Esophagus (tissue), 2 donors: Measurements from ENCODE around the gene BAIAP2L1. TPM values are rescaled to one million over a fixed set of nuclear protein-coding genes. Genes with fewer than 3 reads are reported as not detected.

Experiments
- H3K27ac ChIP-seq, 2 donors: one replicate each; pipeline ENCODE4 v1.5.1; 2013; ENCODE audit warnings: low read depth in 2 of 2, mild to moderate bottlenecking in 2 of 2, inconsistent platforms in 1 of 2, low read length in 1 of 2, moderate library complexity in 1 of 2
- H3K27me3 ChIP-seq, 2 donors: one replicate each; pipeline ENCODE4 v1.6.1; 2013; ENCODE audit warnings: low read length in 2 of 2, control low read depth in 1 of 2, mild to moderate bottlenecking in 1 of 2; ENCODE audit not compliant: insufficient read depth in 2 of 2, control insufficient read depth in 1 of 2
- H3K36me3 ChIP-seq, 2 donors: one replicate each; pipeline ENCODE4 v1.6.1; 2013; ENCODE audit warnings: low read length in 1 of 2; ENCODE audit not compliant: control insufficient read depth in 2 of 2, insufficient read depth in 2 of 2
- H3K4me1 ChIP-seq, 2 donors: one replicate each; pipeline ENCODE4 v1.6.1; 2013; ENCODE audit warnings: low read length in 1 of 2; ENCODE audit not compliant: control insufficient read depth in 2 of 2, insufficient read depth in 2 of 2
- H3K4me3 ChIP-seq, 2 donors: one replicate each; pipeline ENCODE4 v1.5.1; 2013; ENCODE audit warnings: low read length in 2 of 2, mild to moderate bottlenecking in 2 of 2, low read depth in 1 of 2, moderate library complexity in 1 of 2
- H3K9me3 ChIP-seq, 2 donors: one replicate each; pipeline ENCODE4 v1.6.1; 2013; ENCODE audit warnings: mild to moderate bottlenecking in 2 of 2, low read depth in 1 of 2, low read length in 1 of 2, moderate library complexity in 1 of 2; ENCODE audit not compliant: control insufficient read depth in 2 of 2, insufficient read depth in 1 of 2
- WGBS, 2 donors: extraction: QIAGEN DNeasy Blood & Tissue Kit; methylation state at CpG; one replicate each; pipeline ENCODE4 v1.1.7; 2013; 5-methylcytosine and 5-hydroxymethylcytosine counted together
- polyA plus RNA-seq, 2 donors: library from polyadenylated mRNA; stranded (reverse); fragments of 200-250 nt; gene quantifications; one replicate each; pipeline ENCODE4 v1.2.3, GENCODE V29; 2013
- donor health status: healthy with polysubstance abuse.
- donor health status: Bipolar disorder and iron deficiency.

Gene BAIAP2L1
- polyA plus RNA-seq, 2 donors, result 20.0 to 23.1 TPM

DNA sequence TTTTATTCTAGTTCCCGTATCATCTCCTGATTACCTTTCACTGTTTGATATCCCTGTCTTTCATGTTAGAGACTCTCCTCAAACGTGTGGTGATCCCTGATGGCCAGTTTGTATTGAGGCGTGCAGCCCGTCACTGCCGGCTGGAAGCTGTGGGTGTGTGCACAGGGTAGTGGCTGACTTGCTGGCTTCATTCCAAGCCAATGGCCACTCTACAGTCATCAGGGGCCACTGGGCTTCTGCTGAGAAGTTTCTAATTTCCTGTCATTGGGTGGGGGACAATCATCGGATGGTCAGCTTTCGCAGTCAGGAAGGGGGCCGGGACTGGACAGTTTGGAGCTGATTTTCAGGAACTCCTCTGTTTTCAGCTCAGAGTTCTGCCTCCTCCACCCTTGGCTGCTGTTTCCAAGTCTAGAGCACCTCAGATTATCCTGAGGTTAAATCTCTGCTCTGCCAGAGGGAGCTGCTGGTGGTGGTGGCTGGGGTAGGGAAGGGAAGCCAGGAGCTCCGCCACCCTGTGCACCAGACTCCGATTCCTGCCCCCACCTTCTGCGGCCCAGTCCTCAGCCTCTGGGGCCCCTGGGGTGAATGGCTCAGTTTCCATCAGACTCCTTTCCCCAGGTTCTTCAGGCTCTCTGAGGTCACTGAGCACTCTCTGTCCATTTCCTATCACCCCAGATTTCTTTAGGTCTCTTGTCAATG lies 34.9 kb downstream of the BAIAP2L1 start:
- Histone ChIP-seq H3K4me1 (no peaks in the 10 kb centered on the region), H3K27me3 (no peaks in the 10 kb centered on the region), H3K9me3 (no peaks in the 10 kb centered on the region), H3K4me3 (no peak overlapping the region), H3K36me3 (no peaks in the 10 kb centered on the region), H3K27ac (peak overlapping the region in 1 of 2 donors; percentile 10)
- 77 to 78% methylated on average over 11 of the region's 11 CpGs for WGBS, 2 donors

DNA sequence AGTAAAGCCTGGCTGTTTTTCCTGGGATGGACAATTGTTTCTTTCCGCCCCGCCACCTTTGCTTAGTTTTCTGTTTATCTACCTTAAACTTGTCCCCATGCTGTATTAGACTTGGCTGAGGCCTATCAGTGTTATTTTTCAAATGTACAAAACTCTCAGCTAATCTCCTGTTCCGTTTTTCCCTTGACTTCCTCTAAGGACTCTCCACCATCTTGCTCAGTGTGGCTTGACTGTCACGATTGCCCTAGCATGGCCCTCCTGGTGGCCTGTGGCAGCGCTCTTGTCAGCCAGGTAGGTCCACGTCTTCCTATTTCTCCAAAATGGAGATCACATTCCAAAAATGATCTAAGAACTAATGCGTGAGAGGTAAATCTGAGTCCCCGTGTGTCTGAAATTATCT lies 36.7 kb downstream of the BAIAP2L1 start:
- H3K4me1 ChIP-seq, result no peaks in the 10 kb centered on the region
- H3K27ac ChIP-seq, result no peak overlapping the region
- no peaks in the 10 kb centered on the region for H3K9me3 ChIP-seq
- no peaks in the 10 kb centered on the region for H3K36me3 ChIP-seq
- no peaks in the 10 kb centered on the region for H3K27me3 ChIP-seq
- 91 to 93% methylated on average over 8 of the region's 8 CpGs for WGBS, 2 donors
- no peak overlapping the region for H3K4me3 ChIP-seq

DNA sequence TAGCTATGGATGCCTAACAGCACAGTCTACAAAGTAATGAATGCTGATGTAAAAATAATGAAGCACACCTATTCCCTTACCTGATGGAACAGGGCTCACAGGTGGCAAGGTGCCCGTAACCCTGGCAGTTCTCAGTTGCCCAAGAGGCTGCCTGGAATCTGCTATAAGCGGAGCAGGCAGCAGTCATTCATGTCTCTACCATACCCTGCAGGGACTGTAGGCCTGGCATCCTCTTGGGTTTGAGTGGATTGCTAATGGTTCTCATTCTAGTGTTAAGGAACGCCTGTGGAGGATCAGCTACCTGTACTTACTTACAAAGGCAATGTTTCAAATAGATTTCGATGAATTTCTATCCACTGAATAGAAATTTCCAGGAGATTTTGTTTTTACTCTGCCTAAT lies 38.4 kb downstream of the BAIAP2L1 start:
- WGBS, 2 donors, result 56 to 72% methylated on average over 4 of the region's 4 CpGs
- H3K4me3 ChIP-seq, result no peak overlapping the region
- H3K27me3 ChIP-seq, result no peaks in the 10 kb centered on the region

DNA sequence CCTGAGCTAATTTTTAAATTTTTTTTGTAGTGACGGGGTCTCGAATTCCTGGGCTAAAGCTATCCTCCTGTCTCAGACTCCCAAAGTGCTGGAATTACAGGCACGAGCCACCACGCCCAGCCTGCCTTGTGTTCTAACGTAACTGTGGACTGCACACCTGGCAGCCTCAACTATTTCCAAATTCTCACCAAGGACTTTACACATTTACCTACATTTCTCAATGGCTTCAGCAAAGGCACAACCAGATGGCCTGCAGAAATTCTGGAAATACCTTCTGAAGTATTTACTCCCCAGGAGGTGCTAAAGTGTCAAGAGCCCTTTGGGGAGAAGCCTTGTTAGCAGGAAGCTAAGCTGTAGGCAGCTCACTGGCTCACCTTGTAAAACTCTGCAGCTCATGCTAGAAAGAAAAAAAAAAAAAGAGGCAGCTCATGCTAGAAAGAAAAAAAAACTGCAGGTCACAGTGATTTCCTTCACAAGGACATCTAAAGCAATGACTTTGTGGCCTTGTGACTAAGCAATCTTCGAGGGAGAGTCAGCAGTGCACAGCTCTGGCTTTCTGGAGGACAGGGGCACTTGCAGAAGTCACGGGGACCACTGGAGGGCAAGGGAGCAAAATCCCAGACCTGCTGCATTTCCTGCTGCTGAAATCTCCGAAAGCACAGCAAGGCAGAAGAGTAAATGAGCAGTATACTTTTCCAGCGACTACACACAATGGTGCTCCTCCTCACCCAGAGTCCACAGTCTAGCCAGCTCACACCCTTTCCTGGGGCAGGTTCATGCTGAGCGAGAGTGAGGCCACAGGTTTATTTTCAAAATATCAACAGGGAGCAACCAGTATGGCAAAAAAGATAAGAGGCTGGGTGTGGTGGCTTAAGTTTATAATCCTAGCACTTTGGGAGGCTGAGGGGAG lies 40.4 kb downstream of the BAIAP2L1 start:
- Histone ChIP-seq H3K27me3 (no peaks in the 10 kb centered on the region), H3K36me3 (no peaks in the 10 kb centered on the region), H3K4me1 (no peaks in the 10 kb centered on the region), H3K4me3 (no peak overlapping the region), H3K27ac (peak overlapping the region; percentile 66 to 73), H3K9me3 (no peaks in the 10 kb centered on the region)
- WGBS, 2 donors, result 58 to 66% methylated on average over 10 of the region's 10 CpGs

More for the DNA sequence above, 38.4 kb downstream of the BAIAP2L1 start:
- Histone ChIP-seq H3K4me1 (no peaks in the 10 kb centered on the region), H3K9me3 (no peaks in the 10 kb centered on the region), H3K36me3 (no peaks in the 10 kb centered on the region), H3K27ac (peak overlapping the region in 1 of 2 donors; percentile 18)

DNA sequence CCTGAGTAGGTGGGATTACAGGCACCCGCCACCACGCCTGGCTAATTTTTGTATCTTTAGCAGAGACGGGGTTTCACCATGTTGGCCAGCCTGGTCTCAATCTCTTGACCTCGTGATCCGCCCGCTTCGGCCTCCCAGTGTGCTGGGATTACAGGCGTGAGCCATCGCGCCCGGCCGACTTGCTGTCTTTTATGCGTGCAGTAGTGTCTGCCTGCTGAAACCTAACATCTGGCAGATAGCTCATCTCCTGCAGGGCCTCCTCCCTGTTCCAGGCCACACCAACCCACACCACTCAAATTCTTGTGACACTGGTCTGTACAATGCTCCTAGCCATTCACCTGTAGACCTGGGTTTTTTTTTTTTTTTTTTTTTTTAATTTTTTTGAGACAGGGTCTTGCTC lies 41.5 kb downstream of the BAIAP2L1 start:
- H3K4me3 ChIP-seq, result no peak overlapping the region
- no peaks in the 10 kb centered on the region for H3K9me3 ChIP-seq
- H3K27ac ChIP-seq, result no peak overlapping the region
- peaks cover 0 to 6% of the 10 kb centered on the region in 2 donors for H3K4me1 ChIP-seq
- H3K36me3 ChIP-seq, result no peaks in the 10 kb centered on the region
- 94 to 95% methylated on average over 13 of the region's 13 CpGs for WGBS, 2 donors
- no peaks in the 10 kb centered on the region for H3K27me3 ChIP-seq

DNA sequence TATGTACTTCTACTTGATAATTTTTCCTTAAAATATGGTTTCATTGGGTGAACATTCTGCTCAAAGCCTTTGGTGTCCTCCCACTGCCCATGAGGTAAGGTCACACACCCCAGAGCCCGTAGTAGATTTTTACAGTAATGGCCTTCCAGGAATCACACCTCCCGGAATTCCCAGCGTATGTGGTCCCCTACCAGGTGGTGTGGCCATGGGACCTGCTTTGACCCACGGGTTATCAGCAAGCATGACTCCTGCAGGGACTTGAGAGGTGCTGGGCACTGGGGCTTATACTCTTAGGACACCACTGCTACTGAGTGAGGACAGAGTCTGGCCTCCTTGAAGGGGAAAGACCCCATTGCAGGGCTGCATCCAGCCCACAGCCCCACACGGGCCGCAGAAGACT lies 42.2 kb downstream of the BAIAP2L1 start:
- Histone ChIP-seq H3K27ac (no peak overlapping the region), H3K4me1 (peaks cover 0 to 6% of the 10 kb centered on the region in 2 donors), H3K9me3 (no peaks in the 10 kb centered on the region), H3K36me3 (no peaks in the 10 kb centered on the region), H3K4me3 (no peak overlapping the region), H3K27me3 (no peaks in the 10 kb centered on the region)
- WGBS, 2 donors, result 93 to 94% methylated on average over 6 of the region's 6 CpGs

DNA sequence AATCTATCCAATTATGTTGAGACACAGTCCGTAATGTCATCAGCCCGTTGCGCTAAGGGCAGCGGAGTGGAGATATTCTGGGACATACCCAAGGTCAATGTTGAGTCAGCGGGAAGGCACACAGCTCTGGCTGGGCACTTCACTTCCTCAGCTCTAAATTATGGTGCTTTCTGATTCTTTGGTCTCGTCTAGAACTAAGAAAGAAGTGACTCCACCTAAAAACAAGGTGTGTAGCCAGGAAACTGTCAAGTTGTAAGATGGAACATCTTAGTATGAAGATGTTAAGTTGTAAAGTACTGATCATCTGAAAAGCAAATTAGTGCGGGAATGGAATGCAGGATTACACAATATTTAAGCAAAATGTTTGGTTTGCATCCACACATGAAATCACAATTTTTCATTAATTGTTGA lies 43.1 kb downstream of the BAIAP2L1 start:
- no peaks in the 10 kb centered on the region for H3K36me3 ChIP-seq
- no peak overlapping the region for H3K4me3 ChIP-seq
- H3K27me3 ChIP-seq, result no peaks in the 10 kb centered on the region
- H3K9me3 ChIP-seq, result no peaks in the 10 kb centered on the region
- peak overlapping the region in 1 of 2 donors; percentile 55 for H3K27ac ChIP-seq
- H3K4me1 ChIP-seq, result peaks cover 0 to 8% of the 10 kb centered on the region in 2 donors
- 29 to 39% methylated on average over 7 of the region's 7 CpGs for WGBS, 2 donors

DNA sequence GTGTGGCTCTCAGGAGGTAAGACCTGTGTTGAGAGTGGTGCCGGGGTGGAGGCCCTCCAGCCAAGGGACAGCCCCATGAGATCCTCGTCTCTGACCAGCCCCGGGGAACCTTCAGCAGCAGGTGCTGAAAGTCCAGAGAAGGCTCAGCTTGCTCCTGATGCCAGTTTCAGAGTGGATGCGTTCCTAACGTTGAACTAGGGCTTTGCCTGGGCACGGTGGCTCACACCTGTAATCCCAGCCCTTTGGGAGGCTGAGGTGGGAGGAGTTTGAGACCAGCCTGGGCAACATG lies 45.7 kb downstream of the BAIAP2L1 start:
- peak overlapping the region; percentile 87 to 95 for H3K27ac ChIP-seq
- H3K27me3 ChIP-seq, result no peaks in the 10 kb centered on the region
- peaks cover 2 to 8% of the 10 kb centered on the region in 2 donors for H3K4me1 ChIP-seq
- peaks cover 0 to 2% of the 10 kb centered on the region in 2 donors for H3K36me3 ChIP-seq
- no peak overlapping the region for H3K4me3 ChIP-seq
- WGBS, 2 donors, result 69 to 78% methylated on average over 6 of the region's 6 CpGs
- H3K9me3 ChIP-seq, result no peaks in the 10 kb centered on the region

DNA sequence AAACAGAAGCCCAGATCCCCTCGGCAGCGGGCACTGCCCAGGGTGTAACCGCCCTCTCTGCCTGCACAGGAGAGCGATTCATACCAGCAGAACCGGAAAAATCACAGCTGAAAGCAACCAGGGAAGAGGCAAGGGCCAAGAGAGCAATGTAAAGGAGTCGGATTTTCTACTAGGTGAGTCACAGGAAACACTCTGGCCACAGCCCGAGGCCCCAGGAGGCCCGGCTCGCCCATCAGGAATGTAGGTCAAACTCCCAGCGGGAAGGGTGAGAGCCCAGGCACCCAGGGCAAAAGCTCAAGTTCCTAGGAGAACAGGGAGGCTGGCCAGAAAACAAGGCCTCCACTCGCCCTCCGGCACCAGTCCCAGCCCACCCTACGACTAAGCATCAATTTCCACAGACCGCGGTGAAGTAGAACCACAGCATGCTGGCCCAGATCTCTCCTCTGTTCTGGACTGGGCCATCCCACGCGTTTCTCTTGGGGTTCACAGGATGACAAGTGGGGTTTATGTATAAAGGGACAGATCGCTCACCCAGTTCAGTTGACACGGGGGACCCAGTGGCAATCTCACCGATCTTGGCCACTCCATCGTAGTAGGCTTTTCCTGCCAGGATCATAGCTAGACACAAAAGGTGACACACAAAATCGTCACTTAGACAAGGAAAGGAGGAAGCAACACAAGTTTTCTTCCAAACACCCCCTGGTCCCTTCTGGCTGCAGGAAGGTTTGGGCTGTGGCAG lies 46.2 kb downstream of the BAIAP2L1 start:
- Histone ChIP-seq H3K36me3 (peaks cover 0 to 2% of the 10 kb centered on the region in 2 donors), H3K4me3 (no peak overlapping the region), H3K4me1 (peaks cover 2 to 8% of the 10 kb centered on the region in 2 donors), H3K9me3 (no peaks in the 10 kb centered on the region), H3K27me3 (no peaks in the 10 kb centered on the region), H3K27ac (peak overlapping the region; percentile 91 to 95)
- 54 to 57% methylated on average over 22 of the region's 22 CpGs for WGBS, 2 donors
